Measurements from ENCODE around the gene NCLN. TPM values are rescaled to one million over a fixed set of nuclear protein-coding genes. Genes with fewer than 3 reads are reported as not detected.

Gene NCLN
- total and polyA plus RNA-seq, 9 of the 15 experiments (the other 6 are each of a cell fraction or from before 2014, with no cell fraction given): 3.8 to 126 (median 39.6) TPM

GRCh38 chr19:3154957-3155736 is 30.6 kb upstream of the NCLN start (continued):
- TF ChIP-seq PHF8 (IDR thresholded peaks at IDR 0.05; ENCODE audit: borderline replicate concordance, low read length): peak; percentile 70; the same call in 1 of the 2 replicates
- TF ChIP-seq SMAD1 (IDR thresholded peaks at IDR 0.05; ENCODE audit: low read depth, low read length, partially characterized antibody): peak; percentile 82
- peak; percentile 63 to 80 for TF ChIP-seq MNT (conservative IDR thresholded peaks at IDR 0.05)
- no peak for TF ChIP-seq BCL6 (CRISPR knock-in tag; IDR thresholded peaks at IDR 0.05)
- TF ChIP-seq, protein P1, sequence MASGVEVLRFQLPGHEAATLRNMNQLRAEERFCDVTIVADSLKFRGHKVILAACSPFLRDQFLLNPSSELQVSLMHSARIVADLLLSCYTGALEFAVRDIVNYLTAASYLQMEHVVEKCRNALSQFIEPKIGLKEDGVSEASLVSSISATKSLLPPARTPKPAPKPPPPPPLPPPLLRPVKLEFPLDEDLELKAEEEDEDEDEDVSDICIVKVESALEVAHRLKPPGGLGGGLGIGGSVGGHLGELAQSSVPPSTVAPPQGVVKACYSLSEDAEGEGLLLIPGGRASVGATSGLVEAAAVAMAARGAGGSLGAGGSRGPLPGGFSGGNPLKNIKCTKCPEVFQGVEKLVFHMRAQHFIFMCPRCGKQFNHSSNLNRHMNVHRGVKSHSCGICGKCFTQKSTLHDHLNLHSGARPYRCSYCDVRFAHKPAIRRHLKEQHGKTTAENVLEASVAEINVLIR (CRISPR knock-in tag; IDR thresholded peaks at IDR 0.05): peak; percentile 78
- peak; percentile 90 for TF ChIP-seq ELF1 (tag; IDR thresholded peaks at IDR 0.05)
- peak; percentile 79 to 92 for TF ChIP-seq TRIM24 (IDR thresholded peaks at IDR 0.05)
- TF ChIP-seq ZNF140 (CRISPR knock-in tag; IDR thresholded peaks at IDR 0.05): 0 out of 2 replicates have a peak, but pooled peaks have one; percentile 24
- TF ChIP-seq ZBTB34 (CRISPR knock-in tag; IDR thresholded peaks at IDR 0.05): peak; percentile 52; the same call in 1 of the 2 replicates
- peak; percentile 6; the same call in 1 of the 2 replicates for TF ChIP-seq ZBTB7A (IDR thresholded peaks at IDR 0.05; ENCODE audit: borderline replicate concordance, control insufficient read depth, low read depth, low read length)
- no peak for TF ChIP-seq ZNF75A (CRISPR knock-in tag; IDR thresholded peaks at IDR 0.05)
- TF ChIP-seq, protein P2, sequence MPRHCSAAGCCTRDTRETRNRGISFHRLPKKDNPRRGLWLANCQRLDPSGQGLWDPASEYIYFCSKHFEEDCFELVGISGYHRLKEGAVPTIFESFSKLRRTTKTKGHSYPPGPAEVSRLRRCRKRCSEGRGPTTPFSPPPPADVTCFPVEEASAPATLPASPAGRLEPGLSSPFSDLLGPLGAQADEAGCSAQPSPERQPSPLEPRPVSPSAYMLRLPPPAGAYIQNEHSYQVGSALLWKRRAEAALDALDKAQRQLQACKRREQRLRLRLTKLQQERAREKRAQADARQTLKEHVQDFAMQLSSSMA (CRISPR knock-in tag; IDR thresholded peaks at IDR 0.05): no peak; the same call in 1 of the 2 replicates
- TF ChIP-seq ZNF23 (CRISPR knock-in tag; IDR thresholded peaks at IDR 0.05): no peak
- peak; percentile 99 for TF ChIP-seq FOSL1 (tag; conservative IDR thresholded peaks at IDR 0.05)
- TF ChIP-seq NR2C1 (IDR thresholded peaks at IDR 0.05): peak; percentile 35; the same call in 1 of the 2 replicates
- TF ChIP-seq NR2C1 (tag; IDR thresholded peaks at IDR 0.05): peak; percentile 62
- peak; percentile 29 for TF ChIP-seq MEIS2 (IDR thresholded peaks at IDR 0.05; ENCODE audit: partially characterized antibody)
- no peak for TF ChIP-seq COPS2 (conservative IDR thresholded peaks at IDR 0.05)
- TF ChIP-seq BRD9 (IDR thresholded peaks at IDR 0.05; ENCODE audit: low read depth, partially characterized antibody): peak; percentile 70
